DMS153 treated with DMSO at 0.1 percent for 48 hours (cell line): ENCODE data around the gene GALK2.
"Not testable (repeated sequence)": the region's sequence is repeated elsewhere in the genome, so short reads cannot be mapped to it uniquely, and the experiment has no call there.

Source experiments
- DNase-seq: peaks from one replicate; lab custom pipeline; 2025; ENCODE audit not compliant: unreplicated experiment; lab: John Stamatoyannopoulos, UW

GALK2 gene

GRCh38 chr15:49328941-49329340 is 158.9 kb downstream of the GALK2 start:
- no peak for DNase-seq

DNA sequence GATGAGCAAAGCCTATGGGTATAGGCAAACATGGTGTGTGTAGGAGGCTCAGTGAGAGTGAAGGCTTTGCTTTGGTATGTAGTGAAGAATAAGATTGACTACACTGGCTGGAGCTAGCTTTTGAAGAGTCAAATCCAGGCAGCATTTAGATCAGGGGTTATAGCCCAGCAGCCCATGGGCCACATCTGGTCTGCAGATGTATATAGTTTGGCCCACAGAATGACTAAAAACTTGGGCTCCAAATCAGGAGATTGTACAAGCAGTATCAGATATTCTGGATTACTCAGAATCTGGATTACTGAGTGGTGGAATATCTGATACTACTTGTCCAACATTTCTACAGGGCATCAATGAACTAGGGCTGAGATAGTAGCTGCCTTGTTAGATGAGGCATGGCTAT is 160.1 kb downstream of the GALK2 start:
- no peak for DNase-seq

- no peak for DNase-seq
These were observed 161.4 kb downstream of the GALK2 start for GRCh38 chr15:49331442-49331841.

DNA sequence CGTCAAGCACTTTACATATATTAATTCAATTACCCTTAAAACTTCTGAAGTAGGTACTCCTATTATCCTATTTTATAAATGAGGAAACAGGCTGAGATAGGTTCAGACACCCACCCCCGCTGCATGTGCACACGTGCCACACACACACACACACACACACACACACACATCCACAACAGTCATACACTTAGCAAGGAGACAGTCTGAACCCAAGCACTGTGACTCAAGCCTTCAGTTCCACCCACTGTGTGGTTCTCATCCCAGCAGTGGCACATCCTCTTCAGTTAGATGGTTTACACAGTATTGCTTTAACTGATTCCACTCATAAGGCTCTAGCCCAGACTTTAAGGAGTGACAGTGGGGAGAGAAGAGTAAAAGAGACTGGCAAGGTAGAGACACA is 161.9 kb downstream of the GALK2 start:
- DNase-seq = no peak

- DNase-seq = no peak
These were observed 169.6 kb downstream of the GALK2 start for GRCh38 chr15:49339656-49340055.

- DNase-seq = no peak
These were observed 173.5 kb downstream of the GALK2 start for GRCh38 chr15:49343546-49343945.

- DNase-seq = not testable (repeated sequence)
These were observed 184.4 kb downstream of the GALK2 start for GRCh38 chr15:49354439-49354838.

- DNase-seq = no peak
These were observed 191.3 kb downstream of the GALK2 start for GRCh38 chr15:49361370-49361769.

GRCh38 chr15:49366496-49366895 is 196.4 kb downstream of the GALK2 start:
- DNase-seq = no peak

GRCh38 chr15:49370782-49371181 is 200.7 kb downstream of the GALK2 start:
- DNase-seq = no peak

- DNase-seq = no peak
These were observed 202.3 kb downstream of the GALK2 start for GRCh38 chr15:49372366-49372765.

DNA sequence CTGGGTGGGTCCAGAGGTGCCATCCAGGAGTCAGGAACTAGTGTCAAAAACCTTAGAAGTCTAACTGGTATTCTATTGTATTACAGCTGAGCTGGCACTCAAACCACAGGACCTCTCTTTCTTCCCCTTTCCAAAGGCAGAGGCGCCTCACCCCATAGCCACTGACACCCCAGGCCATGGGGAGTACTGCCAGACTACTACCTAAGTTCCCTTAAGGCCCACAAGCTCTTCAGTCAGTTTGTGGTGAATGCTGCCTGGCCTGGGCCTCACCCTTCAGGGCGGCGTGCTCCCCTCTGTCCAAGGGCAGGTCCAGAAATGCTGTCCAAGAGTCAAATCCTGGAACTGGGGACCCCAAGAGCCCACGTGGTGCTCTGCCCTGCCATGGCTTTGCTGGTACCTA is 209.9 kb downstream of the GALK2 start:
- DNase-seq = no peak

DNA sequence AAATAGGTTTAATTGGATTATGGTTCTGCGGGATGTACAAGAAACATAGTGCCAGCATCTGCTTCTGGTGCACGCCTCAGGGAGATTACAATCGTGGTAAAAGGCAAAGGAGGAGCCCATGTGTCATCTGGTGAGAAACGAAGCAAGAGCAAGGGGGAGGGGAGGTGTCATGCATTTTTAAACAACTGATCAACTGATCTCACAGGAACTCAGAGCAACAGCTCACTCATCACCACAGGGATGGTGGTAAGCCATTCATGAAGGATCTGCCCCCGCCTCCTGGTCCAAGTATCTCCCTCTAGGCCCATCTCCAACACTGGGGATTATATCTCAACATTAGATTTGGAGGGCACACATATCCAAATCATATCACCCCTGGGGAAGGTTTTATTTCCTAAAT is 210.9 kb downstream of the GALK2 start:
- DNase-seq = no peak
